NCI-H526 (cell line): ENCODE results near the gene NHSL1.

Source experiments
- DNase-seq, 2 experiments: peaks; one replicate each; lab custom pipeline; 2025; lab: John Stamatoyannopoulos, UW

NHSL1 gene

DNA sequence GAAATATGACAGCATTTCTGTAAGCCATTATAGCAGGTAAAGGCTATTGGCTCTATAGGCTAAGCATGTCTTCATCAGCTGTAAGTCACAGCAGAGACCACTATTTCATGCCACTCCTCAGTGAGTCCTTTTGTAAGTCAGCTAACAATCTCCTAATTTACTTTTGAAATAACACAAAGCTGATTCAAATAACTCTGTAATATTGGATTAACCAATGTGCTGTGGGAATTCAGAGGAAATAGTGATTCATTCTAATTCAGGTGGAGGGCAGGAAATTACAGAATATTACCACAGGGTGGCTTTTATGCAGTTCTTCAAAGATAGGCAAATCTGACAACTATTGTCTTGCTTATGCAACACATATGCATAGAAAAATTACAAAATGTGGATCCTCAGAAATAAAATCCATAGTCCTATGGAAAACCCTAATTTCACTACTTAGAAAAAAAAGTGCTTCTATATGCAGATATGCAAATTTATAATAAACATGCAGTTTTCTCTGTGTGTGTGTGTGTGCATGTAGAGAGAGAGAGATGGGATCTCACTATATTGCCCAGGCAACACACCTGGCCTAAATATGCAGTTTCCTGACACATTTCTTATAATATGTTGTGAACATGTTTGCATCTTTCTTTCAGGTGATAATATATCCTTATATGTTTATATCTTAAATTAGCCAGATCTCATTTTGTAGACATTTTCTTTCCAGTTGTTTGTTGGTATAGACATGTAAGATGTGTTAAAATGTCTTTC is 126.4 kb downstream of the NHSL1 start:
- no peak for DNase-seq
